H9 (cell line): ENCODE data around the gene EPHB3. TPM values are rescaled to one million over a fixed set of nuclear protein-coding genes. Genes with fewer than 3 reads are reported as not detected.

Experiments used
- DNase-seq: peaks from one replicate; pipeline ENCODE4 v3.0.0-alpha.2; 2017
- H2AFZ ChIP-seq: one replicate; pipeline ENCODE4 v1.6.1; 2013; ENCODE audit warnings: mild to moderate bottlenecking, low read length, control low read depth, moderate library complexity
- H2AK5ac ChIP-seq: 2 replicates; pipeline ENCODE4 v1.6.1; 2013; ENCODE audit warnings: low read length, control low read depth, mixed read lengths; ENCODE audit not compliant: insufficient read length
- H2BK120ac ChIP-seq: one replicate; pipeline ENCODE4 v1.6.1; 2013; ENCODE audit warnings: low read depth, mild to moderate bottlenecking, low read length, control low read depth, inconsistent platforms; ENCODE audit not compliant: poor library complexity, severe bottlenecking
- H2BK12ac ChIP-seq: 2 replicates; pipeline ENCODE4 v1.6.1; 2013; ENCODE audit warnings: low read length, control low read depth, mixed read lengths, low read depth; ENCODE audit not compliant: insufficient read length
- H2BK15ac ChIP-seq: 2 replicates; pipeline ENCODE4 v1.6.1; 2013; ENCODE audit warnings: low read depth, low read length, control low read depth
- H2BK20ac ChIP-seq: one replicate; pipeline ENCODE4 v1.6.1; 2013; ENCODE audit warnings: low read depth, mild to moderate bottlenecking, low read length, control low read depth, inconsistent platforms; ENCODE audit not compliant: poor library complexity, severe bottlenecking
- H2BK5ac ChIP-seq: 2 replicates; pipeline ENCODE4 v1.6.1; 2013; ENCODE audit warnings: low read length, control low read depth, mixed read lengths; ENCODE audit not compliant: insufficient read length
- H3K14ac ChIP-seq: 2 replicates; pipeline ENCODE4 v1.6.1; 2013; ENCODE audit warnings: low read length, control low read depth; ENCODE audit not compliant: insufficient read depth
- H3K18ac ChIP-seq: 2 replicates; pipeline ENCODE4 v1.6.1; 2013; ENCODE audit warnings: low read depth, mild to moderate bottlenecking, mixed read lengths, low read length, control low read depth; ENCODE audit not compliant: insufficient read length
- H3K23ac ChIP-seq: 2 replicates; pipeline ENCODE4 v1.6.1; 2013; ENCODE audit warnings: low read length, control low read depth, mixed read lengths, low read depth; ENCODE audit not compliant: insufficient read length
- H3K23me2 ChIP-seq: 2 replicates; pipeline ENCODE4 v1.6.1; 2013; ENCODE audit warnings: low read depth, mild to moderate bottlenecking, mixed read lengths, low read length, control low read depth; ENCODE audit not compliant: insufficient read length, poor library complexity, severe bottlenecking
- H3K27ac ChIP-seq: 2 replicates; pipeline ENCODE4 v1.5.1; 2013; ENCODE audit warnings: low read length, control low read depth, mixed read lengths, low read depth; ENCODE audit not compliant: insufficient read length
- H3K27me3 ChIP-seq: 2 replicates; pipeline ENCODE4 v1.6.1; 2013; ENCODE audit warnings: low read length, control low read depth, inconsistent platforms; ENCODE audit not compliant: insufficient read depth
- H3K4ac ChIP-seq: 2 replicates; pipeline ENCODE4 v1.6.1; 2013; ENCODE audit warnings: low read depth, mild to moderate bottlenecking, control low read depth, inconsistent platforms, low read length, moderate library complexity
- H3K4me1 ChIP-seq: 2 replicates; pipeline ENCODE4 v1.6.1; 2013; ENCODE audit warnings: low read length, control low read depth, inconsistent platforms; ENCODE audit not compliant: insufficient read depth
- H3K4me2 ChIP-seq: 2 replicates; pipeline ENCODE4 v1.6.1; 2013; ENCODE audit warnings: low read length, control low read depth, mixed read lengths; ENCODE audit not compliant: insufficient read length, insufficient read depth
- H3K56ac ChIP-seq: 2 replicates; pipeline ENCODE4 v1.6.1; 2013; ENCODE audit warnings: low read depth, mild to moderate bottlenecking, mixed read lengths, low read length, control low read depth; ENCODE audit not compliant: insufficient read length
- H3K79me1 ChIP-seq: 2 replicates; pipeline ENCODE4 v1.6.1; 2013; ENCODE audit warnings: low read depth, mild to moderate bottlenecking, moderate library complexity, low read length, control low read depth, inconsistent platforms; ENCODE audit not compliant: insufficient read depth, poor library complexity, severe bottlenecking
- H3K79me2 ChIP-seq: 2 replicates; pipeline ENCODE4 v1.6.1; 2013; ENCODE audit warnings: low read length, control low read depth, inconsistent platforms; ENCODE audit not compliant: insufficient read depth
- H3K9ac ChIP-seq: 2 replicates; pipeline ENCODE4 v1.6.1; 2013; ENCODE audit warnings: low read length, control low read depth, mixed read lengths; ENCODE audit not compliant: insufficient read length; ENCODE audit errors: extremely low read depth
- H3K9me3 ChIP-seq: one replicate; pipeline ENCODE4 v1.6.1; 2013; ENCODE audit warnings: low read depth, low read length, inconsistent platforms; ENCODE audit not compliant: control insufficient read depth
- H3T11ph ChIP-seq: one replicate; pipeline ENCODE4 v1.6.1; 2013; ENCODE audit warnings: mild to moderate bottlenecking, low read length, control low read depth, inconsistent platforms
- H4K20me1 ChIP-seq: one replicate; pipeline ENCODE4 v1.6.1; 2013; ENCODE audit not compliant: control insufficient read depth, insufficient read length, insufficient read depth
- H4K5ac ChIP-seq: 2 replicates; pipeline ENCODE4 v1.6.1; 2013; ENCODE audit warnings: low read depth, mild to moderate bottlenecking, mixed read lengths, low read length, control low read depth; ENCODE audit not compliant: insufficient read length
- H4K8ac ChIP-seq: replicated peaks from 2 replicates; pipeline ENCODE4 v1.6.1; 2013; ENCODE audit warnings: low read length, control low read depth, mixed read lengths, low read depth; ENCODE audit not compliant: insufficient read length
- H4K91ac ChIP-seq: 2 replicates; pipeline ENCODE4 v1.6.1; 2013; ENCODE audit warnings: low read depth, mild to moderate bottlenecking, moderate library complexity, mixed read lengths, low read length, control low read depth; ENCODE audit not compliant: insufficient read length
- H3K27ac Mint-ChIP-seq, 3 experiments: 2 replicates in 2 of 3; 3 replicates in 1 of 3; pipeline ENCODE4 v1.8.0; 2020 to 2021; ENCODE audit warnings: mixed read lengths in 3 of 3, mild to moderate bottlenecking in 1 of 3, moderate library complexity in 1 of 3
- H3K27me3 Mint-ChIP-seq: 2 replicates; pipeline ENCODE4 v1.8.0; 2021; ENCODE audit warnings: low read depth, mild to moderate bottlenecking, moderate library complexity, mixed read lengths
- H3K36me3 Mint-ChIP-seq, 3 experiments: 2 replicates in 2 of 3; 3 replicates in 1 of 3; pipeline ENCODE4 v1.8.0; 2020 to 2021; ENCODE audit warnings: low read depth in 3 of 3, mixed read lengths in 3 of 3; ENCODE audit not compliant: insufficient read depth in 1 of 3
- H3K4me1 Mint-ChIP-seq, 2 experiments: 2 replicates each; pipeline ENCODE4 v1.8.0; 2020; ENCODE audit warnings: mixed read lengths in 2 of 2
- H3K4me3 Mint-ChIP-seq, 2 experiments: 2 replicates in 1 of 2; 3 replicates in 1 of 2; pipeline ENCODE4 v1.8.0; 2020 to 2021; ENCODE audit warnings: mild to moderate bottlenecking in 2 of 2, mixed read lengths in 2 of 2, moderate library complexity in 1 of 2
- H3K9me3 Mint-ChIP-seq, 2 experiments: 2 replicates in 1 of 2; 3 replicates in 1 of 2; pipeline ENCODE4 v1.8.0; 2020; ENCODE audit warnings: mild to moderate bottlenecking in 2 of 2, mixed read lengths in 2 of 2, moderate library complexity in 1 of 2
- CTCF ChIP-seq: fragments of 200-600 bp; sonication (generic); conservative IDR thresholded peaks from 3 replicates; pipeline ENCODE4 v1.8.0; 2021; ENCODE audit warnings: antibody characterized with exemption, mild to moderate bottlenecking
- WGBS: extraction: QIAGEN DNeasy Blood & Tissue Kit; methylation state at CpG from one replicate; pipeline ENCODE4 v1.1.7; 2013; ENCODE audit warnings: missing lambda C conversion rate, low lambda C conversion rate, mixed read lengths; ENCODE audit not compliant: insufficient read length; ENCODE audit errors: extremely low coverage; 5-methylcytosine and 5-hydroxymethylcytosine counted together
- total RNA-seq: library from RNA; stranded (reverse); gene quantifications from 2 replicates; pipeline ENCODE4 v1.2.1, GENCODE V29; 2021

Gene EPHB3
- total RNA-seq, 1 experiment from 2014 or later: 1.0 TPM

GRCh38 chr3:184595726-184596125 is 34.1 kb downstream of the EPHB3 start:
- Histone ChIP-seq H3K18ac (no peak overlapping the region), H3K27me3 (peaks cover 17% of the 10 kb centered on the region), H3K23ac (no peak overlapping the region), H4K91ac (no peak overlapping the region), H3K9ac (no peak overlapping the region), H2BK12ac (no peak overlapping the region), H3K56ac (no peak overlapping the region), H3T11ph (no peak overlapping the region), H3K27ac (no peak overlapping the region), H3K14ac (no peak overlapping the region), H3K4me2 (no peak overlapping the region), H2AK5ac (no peak overlapping the region), H4K5ac (no peak overlapping the region), H2BK20ac (no peak overlapping the region), H3K79me2 (no peaks in the 10 kb centered on the region), H3K4ac (no peak overlapping the region), H3K23me2 (no peaks in the 10 kb centered on the region), H2BK5ac (no peak overlapping the region), H2AFZ (no peak overlapping the region), H3K79me1 (no peaks in the 10 kb centered on the region), H2BK15ac (no peak overlapping the region), H4K8ac (no peak overlapping the region), H2BK120ac (no peak overlapping the region), H4K20me1 (peaks cover 2% of the 10 kb centered on the region), H3K9me3 (no peaks in the 10 kb centered on the region), H3K4me1 (peaks cover 6% of the 10 kb centered on the region; the same call in 1 of the 2 replicates)
- H3K4me1 Mint-ChIP-seq: peaks cover 30 to 49% of the 10 kb centered on the region in 2 experiments
- H3K36me3 Mint-ChIP-seq: no peaks in the 10 kb centered on the region
- no peak for TF ChIP-seq CTCF
- no peak for DNase-seq
- peak overlapping the region in 1 of 3 experiments; percentile 82; a peak in 2 of 7 replicates for H3K27ac Mint-ChIP-seq
- H3K9me3 Mint-ChIP-seq: peaks cover 0 to under 1% of the 10 kb centered on the region in 2 experiments; a peak in 2 of 5 replicates
- no CpG with 5 or more reads among the region's 8 CpGs for WGBS
- H3K4me3 Mint-ChIP-seq: peak overlapping the region in 1 of 2 experiments; percentile 50; a peak in 2 of 5 replicates
- peaks cover 72% of the 10 kb centered on the region for H3K27me3 Mint-ChIP-seq
